22Rv1 (cell line): ENCODE measurements around the gene PDE6G.

ENCODE experiments used
- ZFX ChIP-seq: fragments of 450-650 bp; IDR thresholded peaks from 2 replicates; pipeline ENCODE4 v1.6.1; 2017; ENCODE audit warnings: antibody characterized with exemption, borderline replicate concordance
- TF ChIP-seq, protein P1 (sequence below): fragments of 450-650 bp; IDR thresholded peaks from 2 replicates; pipeline ENCODE4 v1.5.1; 2017; ENCODE audit warnings: mild to moderate bottlenecking

DNA sequence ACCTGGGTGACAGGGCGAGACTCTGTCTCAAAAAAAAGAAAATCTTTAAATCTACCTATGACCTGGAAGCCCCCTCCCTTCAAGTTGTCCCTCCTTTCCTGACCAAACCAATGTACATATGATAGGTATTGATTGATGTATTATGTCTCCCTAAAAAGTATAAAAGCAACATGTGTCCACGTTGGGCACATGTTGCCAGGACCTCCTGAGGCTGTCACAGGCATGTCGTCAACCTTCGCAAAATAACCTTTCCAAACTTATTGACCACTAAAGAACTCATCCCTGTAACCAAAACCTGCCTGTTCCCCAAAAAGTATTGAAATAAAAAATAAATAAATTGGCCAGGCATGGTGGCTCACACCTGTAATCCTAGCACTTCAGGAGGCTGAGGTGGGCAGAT lies 5.7 kb upstream of the PDE6G start:
- TF ChIP-seq, protein P1, sequence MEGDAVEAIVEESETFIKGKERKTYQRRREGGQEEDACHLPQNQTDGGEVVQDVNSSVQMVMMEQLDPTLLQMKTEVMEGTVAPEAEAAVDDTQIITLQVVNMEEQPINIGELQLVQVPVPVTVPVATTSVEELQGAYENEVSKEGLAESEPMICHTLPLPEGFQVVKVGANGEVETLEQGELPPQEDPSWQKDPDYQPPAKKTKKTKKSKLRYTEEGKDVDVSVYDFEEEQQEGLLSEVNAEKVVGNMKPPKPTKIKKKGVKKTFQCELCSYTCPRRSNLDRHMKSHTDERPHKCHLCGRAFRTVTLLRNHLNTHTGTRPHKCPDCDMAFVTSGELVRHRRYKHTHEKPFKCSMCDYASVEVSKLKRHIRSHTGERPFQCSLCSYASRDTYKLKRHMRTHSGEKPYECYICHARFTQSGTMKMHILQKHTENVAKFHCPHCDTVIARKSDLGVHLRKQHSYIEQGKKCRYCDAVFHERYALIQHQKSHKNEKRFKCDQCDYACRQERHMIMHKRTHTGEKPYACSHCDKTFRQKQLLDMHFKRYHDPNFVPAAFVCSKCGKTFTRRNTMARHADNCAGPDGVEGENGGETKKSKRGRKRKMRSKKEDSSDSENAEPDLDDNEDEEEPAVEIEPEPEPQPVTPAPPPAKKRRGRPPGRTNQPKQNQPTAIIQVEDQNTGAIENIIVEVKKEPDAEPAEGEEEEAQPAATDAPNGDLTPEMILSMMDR = no peak
- TF ChIP-seq ZFX = no peak
